IMR-90 (cell line): ENCODE measurements around the gene ENTPD1. TPM values are rescaled to one million over a fixed set of nuclear protein-coding genes. Genes with fewer than 3 reads are reported as not detected.

ENCODE experiments used
- CHD1 ChIP-seq: IDR thresholded peaks from 2 replicates; pipeline ENCODE4 v1.6.1; 2012; ENCODE audit warnings: low read depth, low read length, improper control_type of control experiment
- polyA plus RNA-seq, 3 experiments: library from polyadenylated mRNA; depleted of rRNA; stranded (reverse); fragments of >200 nt; gene quantifications; 2 replicates each; pipeline ENCODE4 v1.2.3, GENCODE V29; 2012; ENCODE audit warnings: low replicate concordance in 1 of 3
- total RNA-seq: library from RNA; depleted of rRNA; stranded (reverse); fragments of >200 nt; gene quantifications from 2 replicates; pipeline ENCODE4 v1.2.3, GENCODE V29; 2012
- TF ChIP-seq, protein P1 (sequence below): fragments of 150-350 bp; IDR thresholded peaks from 2 replicates; pipeline ENCODE4 v1.6.1; 2016; ENCODE audit warnings: low read depth, mild to moderate bottlenecking, low read length, moderate library complexity, borderline replicate concordance

The ENTPD1 gene
- total and polyA plus RNA-seq, 2 of the 4 experiments (the other 2 are of a cell fraction) = under 0.01 TPM; not detected in 1

- TF ChIP-seq, protein P1, sequence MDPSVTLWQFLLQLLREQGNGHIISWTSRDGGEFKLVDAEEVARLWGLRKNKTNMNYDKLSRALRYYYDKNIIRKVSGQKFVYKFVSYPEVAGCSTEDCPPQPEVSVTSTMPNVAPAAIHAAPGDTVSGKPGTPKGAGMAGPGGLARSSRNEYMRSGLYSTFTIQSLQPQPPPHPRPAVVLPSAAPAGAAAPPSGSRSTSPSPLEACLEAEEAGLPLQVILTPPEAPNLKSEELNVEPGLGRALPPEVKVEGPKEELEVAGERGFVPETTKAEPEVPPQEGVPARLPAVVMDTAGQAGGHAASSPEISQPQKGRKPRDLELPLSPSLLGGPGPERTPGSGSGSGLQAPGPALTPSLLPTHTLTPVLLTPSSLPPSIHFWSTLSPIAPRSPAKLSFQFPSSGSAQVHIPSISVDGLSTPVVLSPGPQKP = no peak
- TF ChIP-seq CHD1 = no peak
Measured at GRCh38 chr10:95864906-95865813, 109.2 kb downstream of the ENTPD1 start (continued).
